Glutamatergic neuron (in vitro differentiated cells): ENCODE data around the gene SCG2. TPM values are rescaled to one million over a fixed set of nuclear protein-coding genes. Genes with fewer than 3 reads are reported as not detected.

Experiments used
- DNase-seq: peaks from one replicate; pipeline ENCODE4 v3.0.0; 2022
- H3K27ac Mint-ChIP-seq: one replicate; pipeline ENCODE4 v1.8.0; 2020; ENCODE audit warnings: mild to moderate bottlenecking, mixed read lengths, inconsistent platforms; ENCODE audit not compliant: unreplicated experiment
- H3K27me3 Mint-ChIP-seq: one replicate; pipeline ENCODE4 v1.8.0; 2020; ENCODE audit warnings: mild to moderate bottlenecking, moderate library complexity, mixed read lengths, inconsistent platforms; ENCODE audit not compliant: unreplicated experiment
- H3K36me3 Mint-ChIP-seq: one replicate; pipeline ENCODE4 v1.8.0; 2020; ENCODE audit warnings: mild to moderate bottlenecking, mixed read lengths, inconsistent platforms; ENCODE audit not compliant: unreplicated experiment
- H3K4me1 Mint-ChIP-seq: one replicate; pipeline ENCODE4 v1.8.0; 2020; ENCODE audit warnings: mild to moderate bottlenecking, low read depth, mixed read lengths, inconsistent platforms; ENCODE audit not compliant: unreplicated experiment
- H3K4me3 Mint-ChIP-seq: one replicate; pipeline ENCODE4 v1.8.0; 2020; ENCODE audit warnings: mild to moderate bottlenecking, mixed read lengths, inconsistent platforms; ENCODE audit not compliant: unreplicated experiment
- H3K9me3 Mint-ChIP-seq: one replicate; pipeline ENCODE4 v1.8.0; 2020; ENCODE audit warnings: mild to moderate bottlenecking, moderate library complexity, mixed read lengths, inconsistent platforms; ENCODE audit not compliant: unreplicated experiment
- CTCF ChIP-seq: fragments of 200-600 bp; sonication (generic); IDR thresholded peaks from one replicate; pipeline ENCODE4 v1.5.0; 2021; ENCODE audit not compliant: partially characterized antibody, unreplicated experiment
- total RNA-seq: library from RNA; stranded (reverse); fragmentation: NEBNext Ultra II Directional; extraction: Animal tissue kit (Norgen Biotek cat#: 25700); gene quantifications from one replicate; pipeline ENCODE4 v1.2.1, GENCODE V29; 2021; ENCODE audit not compliant: unreplicated experiment

The SCG2 gene
- total RNA-seq, 1 donor from 2014 or later: 38.7 TPM

- DNase-seq: no peak
- Mint-ChIP-seq H3K27ac (no peak overlapping the region), H3K36me3 (no peaks in the 10 kb centered on the region), H3K27me3 (no peaks in the 10 kb centered on the region), H3K4me3 (no peak overlapping the region), H3K9me3 (no peaks in the 10 kb centered on the region), H3K4me1 (no peaks in the 10 kb centered on the region)
- no peak for TF ChIP-seq CTCF
Observed at GRCh38 chr2:223570784-223571183, 31.4 kb downstream of the SCG2 start.

GRCh38 chr2:223566396-223566795, 35.8 kb downstream of the SCG2 start:
- Mint-ChIP-seq H3K27ac (no peak overlapping the region), H3K27me3 (no peaks in the 10 kb centered on the region)

GRCh38 chr2:223563462-223563861, 38.7 kb downstream of the SCG2 start:
- no peak for TF ChIP-seq CTCF
- Mint-ChIP-seq H3K27ac (peak overlapping the region; percentile 84), H3K9me3 (no peaks in the 10 kb centered on the region), H3K4me1 (peaks cover 16% of the 10 kb centered on the region), H3K27me3 (peaks cover 2% of the 10 kb centered on the region), H3K4me3 (no peak overlapping the region), H3K36me3 (no peaks in the 10 kb centered on the region)
- no peak for DNase-seq

More at GRCh38 chr2:223566396-223566795, 35.8 kb downstream of the SCG2 start:
- DNase-seq: no peak
- H3K4me3 Mint-ChIP-seq: no peak overlapping the region
- H3K4me1 Mint-ChIP-seq: peaks cover 5% of the 10 kb centered on the region
- no peaks in the 10 kb centered on the region for H3K36me3 Mint-ChIP-seq
- H3K9me3 Mint-ChIP-seq: no peaks in the 10 kb centered on the region
- no peak for TF ChIP-seq CTCF

GRCh38 chr2:223562078-223562477, 40.1 kb downstream of the SCG2 start:
- no peak overlapping the region for H3K27ac Mint-ChIP-seq
- H3K4me1 Mint-ChIP-seq: peaks cover 16% of the 10 kb centered on the region
- no peak for TF ChIP-seq CTCF
- H3K36me3 Mint-ChIP-seq: no peaks in the 10 kb centered on the region
- DNase-seq: no peak
- peaks cover 2% of the 10 kb centered on the region for H3K27me3 Mint-ChIP-seq
- H3K9me3 Mint-ChIP-seq: no peaks in the 10 kb centered on the region
- no peak overlapping the region for H3K4me3 Mint-ChIP-seq

- no peak overlapping the region for H3K4me3 Mint-ChIP-seq
- H3K27ac Mint-ChIP-seq: peak overlapping the region; percentile 15
- peaks cover 3% of the 10 kb centered on the region for H3K9me3 Mint-ChIP-seq
Observed at GRCh38 chr2:223560749-223561435, 41.3 kb downstream of the SCG2 start.

More at GRCh38 chr2:223560749-223561435, 41.3 kb downstream of the SCG2 start:
- no peak for DNase-seq
- Mint-ChIP-seq H3K27me3 (peaks cover 2% of the 10 kb centered on the region), H3K4me1 (peaks cover 16% of the 10 kb centered on the region), H3K36me3 (no peaks in the 10 kb centered on the region)
- TF ChIP-seq CTCF: no peak
